PC-3 (cell line): ENCODE data around the gene PIK3CG. TPM values are rescaled to one million over a fixed set of nuclear protein-coding genes. Genes with fewer than 3 reads are reported as not detected.
"Not testable (repeated sequence)": the region's sequence is repeated elsewhere in the genome, so short reads cannot be mapped to it uniquely, and the experiment has no call there.

Experiments
- ATAC-seq: fragments of 200-7000 bp; cut with Tn5 transposase; 2 replicates; pipeline ENCODE4 v1.9.1; 2020; ENCODE audit warnings: mild to moderate bottlenecking, moderate library complexity
- BruUV-seq: library from RNA; stranded (reverse); fragments of 400-500 nt; replicated peaks from 2 replicates; lab custom pipeline; 2021; lab: Mats Ljungman, UMichigan
- CTCF ChIA-PET: fragments of 300-600 bp; sonication (Branson Sonifier 250); formaldehyde crosslinking; loops from one replicate; lab custom pipeline; 2022; ENCODE audit warnings: antibody characterized with exemption; lab: Charles Lee
- POLR2A ChIA-PET: fragments of 300-600 bp; sonication (Branson Sonifier 250); formaldehyde crosslinking; loops from one replicate; lab custom pipeline; 2022; ENCODE audit warnings: antibody characterized with exemption; ENCODE audit not compliant: unreplicated experiment; lab: Charles Lee
- DNase-seq: peaks from one replicate; pipeline ENCODE4 v3.0.0-alpha.2; 2015
- H2AFZ ChIP-seq: fragments of 300-600 bp; sonication (generic); 2 replicates; pipeline ENCODE4 v1.6.0; 2016; ENCODE audit warnings: antibody characterized with exemption, low read length
- H3F3A ChIP-seq: fragments of 300-600 bp; sonication (generic); one replicate; pipeline ENCODE4 v1.6.0; 2017; ENCODE audit warnings: antibody characterized with exemption, low read length, control low read depth, mild to moderate bottlenecking; ENCODE audit not compliant: unreplicated experiment
- H3K27ac ChIP-seq: fragments of 300-600 bp; sonication (generic); 2 replicates; pipeline ENCODE4 v1.5.1; 2016; ENCODE audit warnings: mild to moderate bottlenecking, low read length
- H3K27me3 ChIP-seq: fragments of 300-600 bp; sonication (generic); 2 replicates; pipeline ENCODE4 v1.6.1; 2016; ENCODE audit warnings: low read length, mixed read lengths
- H3K36me3 ChIP-seq: fragments of 300-600 bp; sonication (generic); 2 replicates; pipeline ENCODE4 v1.6.1; 2016; ENCODE audit warnings: low read depth, mixed run types, low read length, mixed read lengths
- H3K4me1 ChIP-seq: fragments of 300-600 bp; sonication (generic); 2 replicates; pipeline ENCODE4 v1.5.1; 2016; ENCODE audit warnings: low read length; ENCODE audit not compliant: insufficient read depth
- H3K4me2 ChIP-seq: fragments of 300-600 bp; sonication (generic); 2 replicates; pipeline ENCODE4 v1.6.0; 2016; ENCODE audit warnings: low read length
- H3K4me3 ChIP-seq: fragments of 300-600 bp; sonication (generic); 2 replicates; pipeline ENCODE4 v1.5.1; 2016; ENCODE audit warnings: mild to moderate bottlenecking, low read length, mixed read lengths
- H3K79me2 ChIP-seq: fragments of 300-600 bp; sonication (generic); 2 replicates; pipeline ENCODE4 v1.6.1; 2017; ENCODE audit warnings: low read length, mixed read lengths
- H3K9ac ChIP-seq: fragments of 300-600 bp; sonication (generic); 2 replicates; pipeline ENCODE4 v1.6.0; 2016; ENCODE audit warnings: mild to moderate bottlenecking, low read length
- H3K9me2 ChIP-seq: fragments of 300-600 bp; sonication (generic); replicated peaks from 2 replicates; pipeline ENCODE4 v1.6.1; 2016; ENCODE audit warnings: mixed run types, low read length, mixed read lengths
- H3K9me3 ChIP-seq: fragments of 300-600 bp; sonication (generic); 2 replicates; pipeline ENCODE4 v1.6.1; 2016; ENCODE audit warnings: low read length, mixed read lengths
- H4K20me1 ChIP-seq: fragments of 300-600 bp; sonication (generic); 2 replicates; pipeline ENCODE4 v1.6.1; 2016; ENCODE audit warnings: low read length, mixed read lengths
- CTCF ChIP-seq: fragments of 300-600 bp; sonication (generic); conservative IDR thresholded peaks from 2 replicates; pipeline ENCODE4 v1.5.1; 2017; ENCODE audit warnings: antibody characterized with exemption, low read depth, mild to moderate bottlenecking, low read length
- EZH2 ChIP-seq: fragments of 300-600 bp; sonication (generic); IDR thresholded peaks from one replicate; pipeline ENCODE4 v1.6.1; 2017; ENCODE audit warnings: antibody characterized with exemption, mild to moderate bottlenecking, low read length; ENCODE audit not compliant: unreplicated experiment
- EZH2phosphoT487 ChIP-seq: fragments of 300-600 bp; sonication (generic); IDR thresholded peaks from 2 replicates; pipeline ENCODE4 v1.6.1; 2018; ENCODE audit warnings: mild to moderate bottlenecking, antibody characterized with exemption, low read length, borderline replicate concordance
- intact Hi-C: fragments of 100-400 bp; cut with micrococcal nuclease; formaldehyde crosslinking; loops from 2 replicates; pipeline ENCODE4 v1.9.0; 2023
- total RNA-seq: library from RNA; depleted of rRNA; stranded (reverse); fragments of >200 nt; gene quantifications from 2 replicates; pipeline ENCODE4 v1.2.3, GENCODE V29; 2014

The PIK3CG gene
- total RNA-seq, 1 experiment from 2014 or later = not detected

- intact Hi-C loops = no loop called here
- DNase-seq = no peak
- no peaks in the 10 kb centered on the region for H4K20me1 ChIP-seq
- CTCF ChIA-PET = no interaction called here
- no peak overlapping the region for H3K4me3 ChIP-seq
- POLR2A ChIA-PET = no interaction called here
- H3K79me2 ChIP-seq = no peaks in the 10 kb centered on the region
- no peak overlapping the region for H3K9ac ChIP-seq
- no peak for TF ChIP-seq EZH2
- TF ChIP-seq CTCF = no peak
- no peak for TF ChIP-seq EZH2phosphoT487
- H3K27me3 ChIP-seq = no peaks in the 10 kb centered on the region
- no TSS peak for BruUV-seq
- H2AFZ ChIP-seq = no peak overlapping the region
- no peak overlapping the region for H3K27ac ChIP-seq
- no peaks in the 10 kb centered on the region for H3K9me2 ChIP-seq
- H3K4me1 ChIP-seq = peaks cover 4% of the 10 kb centered on the region; the same call in 1 of the 2 replicates
- no peaks in the 10 kb centered on the region for H3K36me3 ChIP-seq
- H3K4me2 ChIP-seq = no peak overlapping the region
- no peaks in the 10 kb centered on the region for H3K9me3 ChIP-seq
- no peaks in the 10 kb centered on the region for H3F3A ChIP-seq
- no peak for ATAC-seq
Observed at GRCh38 chr7:106829496-106829895, 35.6 kb upstream of the PIK3CG start.

GRCh38 chr7:106830896-106831295 lies 34.2 kb upstream of the PIK3CG start:
- DNase-seq, H3K27me3 ChIP-seq, H3K4me3 ChIP-seq, ATAC-seq, H3K4me2 ChIP-seq, BruUV-seq, H3K79me2 ChIP-seq, H3K27ac ChIP-seq, H3K9me2 ChIP-seq, H3K9ac ChIP-seq, CTCF ChIA-PET, H2AFZ ChIP-seq, H3K9me3 ChIP-seq, intact Hi-C loops, H3F3A ChIP-seq, H3K4me1 ChIP-seq, H3K36me3 ChIP-seq, POLR2A ChIA-PET, H4K20me1 ChIP-seq: not testable (repeated sequence)

- Histone ChIP-seq H3K4me1 (no peaks in the 10 kb centered on the region), H3K9me3 (no peaks in the 10 kb centered on the region), H2AFZ (no peak overlapping the region), H3K4me2 (no peak overlapping the region), H3K4me3 (no peak overlapping the region), H3K9me2 (no peaks in the 10 kb centered on the region), H3F3A (no peaks in the 10 kb centered on the region), H4K20me1 (no peaks in the 10 kb centered on the region), H3K27me3 (no peaks in the 10 kb centered on the region), H3K27ac (no peak overlapping the region), H3K9ac (no peak overlapping the region), H3K79me2 (no peaks in the 10 kb centered on the region), H3K36me3 (no peaks in the 10 kb centered on the region)
- ChIA-PET CTCF (no interaction called here), POLR2A (no interaction called here)
- intact Hi-C loops = no loop called here
- no peak for ATAC-seq
- no TSS peak for BruUV-seq
- no peak for TF ChIP-seq EZH2
- TF ChIP-seq EZH2phosphoT487 = no peak
- TF ChIP-seq CTCF = no peak
- no peak for DNase-seq
Observed at GRCh38 chr7:106836816-106837215, 28.3 kb upstream of the PIK3CG start.
